ENCODE results near the gene MAPK8IP3. TPM values are rescaled to one million over a fixed set of nuclear protein-coding genes. Genes with fewer than 3 reads are reported as not detected.

Gene MAPK8IP3
- total and polyA plus RNA-seq, 12 donors, result 12.1 to 430 (median 56.1) TPM

GRCh38 chr16:1666316-1666715 is 39.7 kb upstream of the MAPK8IP3 start:
- Histone ChIP-seq H3K9me3 (replicated peaks in 1 of 3) (no peaks in the 10 kb centered on the region), H3K4me1 (replicated peaks in 1 of 2) (no peaks in the 10 kb centered on the region), H3K36me3 (replicated peaks in 1 of 2) (peaks cover 0 to 94% of the 10 kb centered on the region in 2 donors)

GRCh38 chr16:1667271-1667670 is 38.7 kb upstream of the MAPK8IP3 start:
- H3K27me3 ChIP-seq, result no peaks in the 10 kb centered on the region
- no peaks in the 10 kb centered on the region for H3K4me1 ChIP-seq (replicated peaks in 1 of 2)
- TF ChIP-seq POLR2A (IDR thresholded peaks at IDR 0.05), result no peak
- DNase-seq, result no peak
- intact Hi-C loops (cut with DNase I), result no loop called here
- H3K4me3 ChIP-seq, result no peak overlapping the region
- H3K36me3 ChIP-seq (replicated peaks in 1 of 2), result peaks cover 0 to 97% of the 10 kb centered on the region in 2 donors
- 89 to 97% (median 92%) methylated on average over 6 to 8 of the region's 8 CpGs for WGBS, 4 donors
- H3K27ac ChIP-seq, result no peak overlapping the region
- H3K9me3 ChIP-seq (replicated peaks in 1 of 3), result no peaks in the 10 kb centered on the region

More at GRCh38 chr16:1666316-1666715, 39.7 kb upstream of the MAPK8IP3 start:
- TF ChIP-seq CTCF (IDR thresholded peaks at IDR 0.05), result no peak
- no peak for TF ChIP-seq POLR2A (IDR thresholded peaks at IDR 0.05)
- WGBS, 4 donors, result 92 to 96% (median 94%) methylated on average over 11 to 13 of the region's 13 CpGs
- intact Hi-C loops (cut with DNase I), result no loop called here
- Histone ChIP-seq H3K4me3 (no peak overlapping the region), H3K27ac (no peak overlapping the region), H3K27me3 (no peaks in the 10 kb centered on the region)
- no peak for DNase-seq

GRCh38 chr16:1667916-1668315 is 38.1 kb upstream of the MAPK8IP3 start:
- 89 to 94% (median 92%) methylated on average over 5 to 14 of the region's 14 CpGs for WGBS, 4 donors
- H3K27me3 ChIP-seq, result no peaks in the 10 kb centered on the region
- intact Hi-C loops (cut with DNase I), result no loop called here
- no peak for TF ChIP-seq POLR2A (IDR thresholded peaks at IDR 0.05)
- no peak for TF ChIP-seq CTCF (IDR thresholded peaks at IDR 0.05)
- no peak overlapping the region for H3K27ac ChIP-seq
- no peak overlapping the region for H3K4me3 ChIP-seq
- peaks cover 0 to 96% of the 10 kb centered on the region in 2 donors for H3K36me3 ChIP-seq (replicated peaks in 1 of 2)
- no peaks in the 10 kb centered on the region for H3K9me3 ChIP-seq (replicated peaks in 1 of 3)
- no peak for DNase-seq
- H3K4me1 ChIP-seq (replicated peaks in 1 of 2), result no peaks in the 10 kb centered on the region

- intact Hi-C loops (cut with DNase I), result no loop called here
- H3K27ac ChIP-seq, result no peak overlapping the region
- no peak overlapping the region for H3K4me3 ChIP-seq
- no peaks in the 10 kb centered on the region for H3K4me1 ChIP-seq (replicated peaks in 1 of 2)
- H3K9me3 ChIP-seq (replicated peaks in 1 of 3), result no peaks in the 10 kb centered on the region
- H3K36me3 ChIP-seq (replicated peaks in 1 of 2), result peaks cover 0 to 93% of the 10 kb centered on the region in 2 donors
- TF ChIP-seq CTCF (IDR thresholded peaks at IDR 0.05) (no peak), POLR2A (IDR thresholded peaks at IDR 0.05) (no peak)
- H3K27me3 ChIP-seq, result no peaks in the 10 kb centered on the region
- DNase-seq, result no peak
- WGBS, 4 donors, result 91 to 96% (median 95%) methylated on average over 8 to 23 of the region's 23 CpGs
Observed at GRCh38 chr16:1668612-1669319, 37.2 kb upstream of the MAPK8IP3 start.

GRCh38 chr16:1669698-1670097 is 36.3 kb upstream of the MAPK8IP3 start:
- DNase-seq, result no peak
- Histone ChIP-seq H3K36me3 (replicated peaks in 1 of 2) (peaks cover 0 to 93% of the 10 kb centered on the region in 2 donors), H3K4me3 (no peak overlapping the region), H3K9me3 (replicated peaks in 1 of 3) (no peaks in the 10 kb centered on the region), H3K4me1 (replicated peaks in 1 of 2) (no peaks in the 10 kb centered on the region), H3K27ac (no peak overlapping the region), H3K27me3 (no peaks in the 10 kb centered on the region)
- intact Hi-C loops (cut with DNase I), result loop anchor here in 1 of 2 donors (10.0 kb wide), 1 partner anchor 75 kb away; no protein-coding TSS in a partner anchor
- WGBS, 4 donors, result 92 to 98% (median 93%) methylated on average over 7 of the region's 7 CpGs
- TF ChIP-seq CTCF (IDR thresholded peaks at IDR 0.05) (no peak), POLR2A (IDR thresholded peaks at IDR 0.05) (no peak)

Measured in adrenal gland (tissue), 12 donors.